Stimulated activated naive CD8-positive, alpha-beta T cell treated with anti-CD3 and anti-CD28 coated beads, Interleukin-15, Interleukin-2, amounts not matched to agents 100 U/mL and 50 U/mL, for 24 hours (primary cell): ENCODE data around the gene LMNTD1.

Experiments
- ATAC-seq: fragments of 150-1000 bp; cut with Tn5 transposase; one replicate; pipeline ENCODE4 v1.10.0; 2021
- DNase-seq: peaks from one replicate; pipeline ENCODE4 v3.0.0; 2021

Gene LMNTD1

GRCh38 chr12:25552681-25553080, 402 bp downstream of the LMNTD1 start:
- DNase-seq, result no peak
- no peak for ATAC-seq

- ATAC-seq (no peak), DNase-seq (no peak)
These were observed 2.9 kb downstream of the LMNTD1 start for GRCh38 chr12:25550186-25550585.

DNA sequence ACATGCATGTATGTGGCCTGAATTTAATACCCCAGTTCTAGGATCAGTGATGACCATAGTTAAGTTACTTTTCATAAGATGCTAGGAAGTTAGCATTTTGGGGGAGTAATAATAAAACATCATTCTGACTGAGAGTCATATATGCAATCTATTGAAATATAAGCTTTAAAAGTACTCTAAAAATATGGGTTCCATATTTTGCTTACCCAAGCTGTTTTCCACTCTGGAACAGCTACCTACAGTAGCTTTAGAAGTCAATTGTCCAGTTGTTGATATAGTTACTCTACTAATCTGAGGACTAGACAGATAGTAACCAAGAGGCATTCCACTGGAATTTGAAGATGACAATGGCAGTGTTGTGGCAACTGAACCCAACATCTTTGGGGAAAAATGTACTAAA, 4.0 kb downstream of the LMNTD1 start:
- DNase-seq (no peak), ATAC-seq (no peak)

GRCh38 chr12:25546318-25546717, 6.8 kb downstream of the LMNTD1 start:
- no peak for ATAC-seq

GRCh38 chr12:25533150-25533549, 19.9 kb downstream of the LMNTD1 start:
- ATAC-seq (no peak), DNase-seq (no peak)

More at GRCh38 chr12:25546318-25546717, 6.8 kb downstream of the LMNTD1 start:
- DNase-seq, result no peak

GRCh38 chr12:25531502-25532052, 21.5 kb downstream of the LMNTD1 start:
- no peak for ATAC-seq
- no peak for DNase-seq

- no peak for ATAC-seq
These were observed 23.3 kb downstream of the LMNTD1 start for GRCh38 chr12:25529738-25530137.

DNA sequence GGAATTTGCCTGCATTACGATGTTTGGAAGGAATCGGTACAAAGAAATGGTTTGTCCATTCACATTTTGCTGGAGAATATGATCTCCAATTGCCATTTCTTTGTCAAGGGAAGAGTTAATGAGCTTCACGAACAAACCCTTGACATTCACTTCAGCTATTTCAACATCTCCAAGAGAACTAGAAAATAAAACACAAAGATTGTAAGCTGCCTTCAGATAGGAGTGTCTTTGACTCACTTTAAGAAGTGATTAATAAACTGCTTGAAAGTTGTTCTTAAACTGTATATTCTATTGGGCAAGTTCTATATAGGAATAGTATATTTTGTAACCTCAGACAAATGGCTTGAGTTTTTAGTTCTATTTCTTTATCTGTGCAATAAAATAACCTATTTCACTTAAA, 26.3 kb downstream of the LMNTD1 start:
- DNase-seq (no peak), ATAC-seq (no peak)

More at GRCh38 chr12:25529738-25530137, 23.3 kb downstream of the LMNTD1 start:
- DNase-seq, result no peak

- no peak for ATAC-seq
- no peak for DNase-seq
These were observed 28.7 kb downstream of the LMNTD1 start for GRCh38 chr12:25524366-25524765.

DNA sequence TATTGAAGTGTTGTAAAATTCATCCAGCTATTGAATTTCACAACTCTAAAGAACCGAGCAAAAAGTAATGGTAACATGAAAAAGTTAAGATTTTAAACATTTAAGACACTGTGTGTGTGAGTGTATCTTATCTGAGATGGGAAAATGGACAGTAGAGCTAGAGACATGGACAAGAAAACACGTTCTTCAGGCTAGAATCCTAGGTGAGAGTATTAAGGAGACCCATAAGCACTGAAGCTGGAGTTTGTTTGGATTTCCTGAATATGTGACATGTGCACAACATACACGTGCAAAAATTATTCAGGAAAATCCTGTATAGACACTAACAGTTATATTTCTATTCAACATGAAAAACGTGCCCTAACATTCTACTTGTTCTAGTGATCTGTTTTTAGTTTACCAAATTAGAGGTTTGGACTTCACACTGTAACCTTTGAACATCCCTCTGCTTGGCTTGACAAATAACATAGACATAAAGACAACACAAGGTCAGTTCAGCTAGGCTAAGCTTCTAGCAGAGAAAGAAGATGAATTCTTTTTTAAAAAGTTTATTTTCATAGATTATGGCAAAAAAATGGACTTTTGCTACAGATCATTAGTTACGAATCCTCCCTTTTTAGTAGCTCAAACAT, 31.3 kb downstream of the LMNTD1 start:
- ATAC-seq, result no peak

DNA sequence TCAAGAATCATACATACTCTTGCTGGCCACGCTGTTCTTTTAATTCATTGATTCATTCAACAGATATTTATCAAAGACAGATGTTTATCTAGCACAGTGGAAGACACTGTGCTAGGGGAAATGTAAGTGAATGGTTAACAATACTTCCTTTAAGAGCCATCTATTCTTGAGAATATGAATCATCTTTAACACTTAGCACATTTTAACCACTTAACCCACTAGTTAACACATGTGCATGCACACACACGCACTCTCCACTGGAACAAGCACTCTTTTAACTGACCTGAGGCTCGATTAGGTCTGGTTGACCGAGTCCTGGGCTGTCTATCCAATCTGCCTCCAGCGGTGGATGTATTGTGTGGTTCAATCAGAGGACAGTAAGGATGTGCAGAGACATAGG, 34.6 kb downstream of the LMNTD1 start:
- DNase-seq, result peak; percentile 7
- peak; percentile 81 for ATAC-seq

More for the DNA sequence above, 31.3 kb downstream of the LMNTD1 start:
- DNase-seq, result no peak

DNA sequence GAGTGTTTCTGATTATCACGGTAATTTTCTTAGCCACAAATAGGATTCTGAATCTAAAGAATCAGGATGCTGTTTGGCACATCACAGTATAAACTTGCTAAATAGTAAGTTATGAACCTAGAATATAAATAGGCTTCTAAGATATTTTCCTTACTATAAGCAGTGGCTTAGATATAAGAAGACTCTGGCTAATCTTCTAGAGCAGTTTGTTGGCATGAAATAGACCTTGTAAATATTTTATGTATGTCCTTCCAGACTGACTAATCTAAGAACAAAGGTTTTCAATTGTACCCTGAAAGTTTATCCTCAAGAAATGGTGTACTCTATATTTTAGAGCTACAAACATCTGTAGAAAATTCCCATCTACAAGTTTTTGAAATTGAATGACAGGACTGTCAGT, 48.3 kb downstream of the LMNTD1 start:
- no peak for DNase-seq
- no peak for ATAC-seq

DNA sequence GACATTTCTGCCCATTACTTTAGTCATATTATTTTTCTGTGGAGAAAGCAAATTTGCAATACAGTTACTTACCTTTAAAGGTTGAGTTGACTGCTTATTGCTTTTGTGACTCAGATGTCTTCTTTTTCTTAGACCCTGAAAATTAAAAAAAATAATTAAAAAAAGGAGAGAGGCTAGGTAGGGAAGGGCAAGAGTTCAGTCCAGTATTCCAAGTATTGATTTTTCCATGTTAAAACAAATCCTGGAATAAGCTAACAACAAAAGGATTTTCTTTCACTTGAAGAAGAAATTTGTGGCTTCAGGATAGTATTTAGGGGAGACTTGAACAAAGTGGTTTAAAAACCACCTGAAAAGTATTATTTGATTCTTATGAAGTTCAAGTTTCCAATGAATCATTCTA, 49.4 kb downstream of the LMNTD1 start:
- ATAC-seq (no peak), DNase-seq (no peak)

DNA sequence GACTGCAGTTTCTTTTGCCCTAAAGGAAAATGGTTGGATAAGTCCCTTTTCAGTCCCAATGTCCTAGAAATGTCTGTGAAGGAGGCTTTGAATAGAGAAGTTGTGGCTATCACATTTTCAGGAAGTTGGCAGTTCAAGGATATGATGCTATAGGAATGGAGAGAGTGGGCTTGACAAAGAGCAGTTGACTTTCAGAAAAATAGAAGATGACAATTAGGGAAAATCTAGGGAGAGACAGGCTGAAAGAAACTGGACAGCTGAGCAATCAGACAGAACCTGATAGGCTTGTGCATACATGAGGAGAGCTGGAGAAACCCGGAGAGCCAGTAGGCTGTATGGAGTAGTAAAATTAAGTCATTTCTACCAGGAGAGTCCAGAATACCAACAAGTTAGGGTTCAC, 50.5 kb downstream of the LMNTD1 start:
- DNase-seq, result no peak
- ATAC-seq, result no peak

DNA sequence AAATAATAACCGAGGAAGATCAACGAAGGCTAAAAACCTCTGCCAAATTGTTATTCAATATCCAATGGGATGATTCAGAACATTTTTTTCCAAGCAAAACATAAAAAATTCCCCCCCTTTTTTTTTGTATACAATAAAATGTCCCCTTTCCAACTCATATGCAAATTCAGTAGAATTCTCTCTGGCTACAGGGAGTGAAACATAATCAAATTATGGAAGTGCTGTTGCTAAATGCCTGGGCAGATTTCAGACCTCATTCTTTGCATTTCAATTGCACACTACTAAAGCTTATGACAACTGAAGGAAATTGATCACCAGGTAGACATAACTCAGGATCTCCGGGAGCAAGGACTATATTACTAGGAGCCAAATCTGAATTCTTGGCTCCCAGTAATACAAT, 51.0 kb downstream of the LMNTD1 start:
- ATAC-seq, result no peak

DNA sequence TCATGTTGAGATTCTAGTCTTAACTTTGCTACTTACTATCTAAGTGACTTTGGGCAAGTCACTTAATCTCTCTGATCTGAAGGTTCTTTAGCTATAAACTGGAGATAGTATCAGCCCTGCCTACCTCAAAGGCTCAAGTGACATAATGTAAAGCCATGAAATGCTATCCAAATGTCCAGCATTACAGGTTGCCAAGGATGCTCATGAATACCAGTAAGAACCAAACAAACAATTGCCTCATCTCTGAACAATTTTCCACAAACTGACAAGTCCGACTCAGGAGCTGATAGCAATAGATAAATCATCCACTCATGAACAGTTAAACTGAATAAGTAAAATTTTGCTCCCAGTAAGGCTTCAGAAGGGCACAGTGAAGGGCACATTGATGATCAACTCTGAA, 51.5 kb downstream of the LMNTD1 start:
- ATAC-seq, result no peak

More for the DNA sequence above, 51.0 kb downstream of the LMNTD1 start:
- DNase-seq, result no peak

DNA sequence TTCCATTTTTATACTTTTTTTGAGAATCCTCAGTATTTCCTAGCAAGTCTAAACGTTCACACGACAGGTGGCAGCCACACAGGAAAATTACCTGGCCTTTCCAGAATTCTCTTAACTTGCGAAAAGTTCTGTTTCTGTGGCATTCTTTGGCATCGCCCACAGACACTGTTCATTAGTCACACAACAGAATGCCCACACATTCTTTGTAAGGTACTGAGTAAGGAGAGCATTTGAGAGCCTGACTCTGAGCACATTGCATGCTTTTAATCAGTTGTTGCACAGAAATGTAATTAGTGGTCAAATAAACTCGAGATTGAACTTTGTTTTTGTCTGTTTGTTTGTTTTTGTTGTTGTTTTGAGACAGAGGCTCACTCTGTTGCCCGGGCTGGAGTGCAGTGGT, 52.4 kb downstream of the LMNTD1 start:
- DNase-seq, result no peak
- no peak for ATAC-seq

More for the DNA sequence above, 51.5 kb downstream of the LMNTD1 start:
- no peak for DNase-seq

DNA sequence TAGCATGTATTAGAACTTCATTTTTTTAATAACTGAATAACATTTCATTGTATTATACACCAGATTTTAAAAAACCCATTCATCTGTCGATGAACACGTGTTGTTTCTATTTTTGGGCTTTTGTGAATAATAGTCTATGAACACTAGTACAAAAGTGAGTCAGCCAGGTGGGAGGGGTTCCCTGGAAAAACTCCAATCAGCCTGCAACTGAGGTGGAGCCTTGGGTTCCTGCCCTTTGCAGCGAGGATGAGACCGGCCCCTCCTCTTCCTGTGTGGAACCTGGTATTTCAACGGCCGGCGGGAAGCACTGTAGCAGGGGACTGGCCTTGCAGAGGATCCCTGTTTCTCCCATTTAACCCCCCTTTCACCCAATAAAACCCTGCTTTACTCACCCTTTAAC, 56.1 kb downstream of the LMNTD1 start:
- ATAC-seq (no peak), DNase-seq (no peak)

DNA sequence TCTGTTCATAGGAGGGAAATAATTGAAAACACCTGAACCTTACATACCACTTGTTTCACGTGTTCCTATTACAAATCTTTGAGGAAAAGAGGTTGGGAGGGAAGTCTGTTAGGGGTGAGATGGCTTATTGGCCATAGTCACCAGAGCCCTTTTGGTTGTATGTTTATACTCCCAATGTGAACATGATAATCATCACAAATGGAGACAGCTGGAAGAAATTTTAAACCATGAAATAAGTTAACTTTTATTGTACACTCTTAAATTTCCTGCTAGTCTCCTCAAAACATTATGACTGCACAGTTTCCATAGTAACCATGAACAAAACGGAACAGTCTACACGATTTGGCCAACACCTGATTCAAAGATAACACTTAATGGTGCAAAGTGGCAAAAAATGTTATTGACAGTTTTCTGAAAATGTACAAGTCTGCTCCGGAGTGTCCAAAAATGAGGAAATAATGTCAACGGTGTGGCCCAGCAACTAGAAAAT, 56.9 kb downstream of the LMNTD1 start:
- DNase-seq (no peak), ATAC-seq (no peak)

GRCh38 chr12:25495331-25496097, 57.6 kb downstream of the LMNTD1 start:
- DNase-seq, result no peak
- no peak for ATAC-seq

DNA sequence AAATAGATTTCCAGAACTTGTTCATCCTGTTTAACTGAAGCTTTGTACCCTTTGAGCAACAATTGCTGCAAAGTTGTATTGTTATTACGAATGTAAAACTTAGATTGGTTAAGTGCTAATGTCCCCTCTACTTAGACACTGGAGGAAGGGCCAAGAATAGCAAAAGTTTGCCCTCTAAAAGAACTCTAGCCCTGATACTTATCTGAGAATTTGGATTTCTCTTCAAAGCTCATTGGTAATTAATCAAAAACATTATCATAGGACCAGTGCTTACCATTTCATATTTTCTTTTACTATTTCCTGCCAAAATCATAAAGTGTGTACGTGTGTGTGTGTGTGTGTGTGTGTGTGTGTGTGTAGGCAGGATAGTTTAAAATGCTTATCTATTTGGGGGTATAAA, 58.2 kb downstream of the LMNTD1 start:
- DNase-seq, result no peak
- ATAC-seq, result no peak

DNA sequence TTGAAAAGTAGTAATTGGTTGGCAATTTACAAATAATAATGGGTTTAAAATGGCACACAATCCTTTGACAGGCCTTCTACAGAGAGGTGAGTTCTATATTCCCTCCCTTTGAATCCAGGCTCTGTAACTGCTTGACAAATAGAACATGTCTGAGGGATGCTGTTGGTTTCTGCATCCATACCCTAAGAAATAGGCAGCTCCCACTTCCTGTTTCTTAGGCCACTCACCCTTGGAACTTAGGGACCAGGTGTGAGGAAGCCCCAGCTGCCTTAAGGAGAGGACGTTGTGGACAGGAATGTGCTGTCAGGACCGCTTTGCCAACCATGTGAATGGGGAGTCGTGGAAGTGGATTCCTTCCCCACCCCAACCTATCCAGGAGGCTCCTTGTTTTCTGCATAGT, 59.4 kb downstream of the LMNTD1 start:
- no peak for ATAC-seq
- no peak for DNase-seq
